ENCODE measurements around the gene GLIS1. TPM values are rescaled to one million over a fixed set of nuclear protein-coding genes. Genes with fewer than 3 reads are reported as not detected.

GLIS1 gene
- total and polyA plus RNA-seq, 4 donors = 0.19 to 1.8 (median 0.65) TPM

- DNase-seq = peak; percentile 18 to 46
- WGBS, 2 donors = 90 to 91% methylated on average over 13 of the region's 13 CpGs
These were observed 155.7 kb downstream of the GLIS1 start for GRCh38 chr1:53583021-53583867.

GRCh38 chr1:53582211-53583020, 156.5 kb downstream of the GLIS1 start:
- Histone ChIP-seq H3K4me3 (ENCODE audit: low read length in 2 of 2) (no peak overlapping the region), H3K9me3 (ENCODE audit: control insufficient read depth, low read length) (no peaks in the 10 kb centered on the region), H3K36me3 (ENCODE audit: control insufficient read depth in 1 of 2, insufficient read depth in 2 of 2, low read length in 1 of 2) (no peaks in the 10 kb centered on the region), H3K4me1 (ENCODE audit: control insufficient read depth in 1 of 2, insufficient read depth in 2 of 2, low read length in 2 of 2) (no peaks in the 10 kb centered on the region), H3K27me3 (ENCODE audit: control insufficient read depth in 1 of 2, insufficient read depth in 2 of 2, low read length in 1 of 2) (no peaks in the 10 kb centered on the region), H3K27ac (ENCODE audit: low read depth in 1 of 2, low read length in 2 of 2) (no peak overlapping the region)
- intact Hi-C loops (cut with DNase I) = no loop called here
- no peak for ATAC-seq (ENCODE audit: low FRiP score)
- WGBS, 2 donors = 92% methylated on average over 8 of the region's 8 CpGs
- DNase-seq = peak; percentile 32 to 37

More at GRCh38 chr1:53583021-53583867, 155.7 kb downstream of the GLIS1 start:
- H3K4me3 ChIP-seq (ENCODE audit: low read length in 2 of 2) = no peak overlapping the region
- intact Hi-C loops (cut with DNase I) = no loop called here
- ATAC-seq (ENCODE audit: low FRiP score) = no peak
- no peaks in the 10 kb centered on the region for H3K4me1 ChIP-seq (ENCODE audit: control insufficient read depth in 1 of 2, insufficient read depth in 2 of 2, low read length in 2 of 2)
- no peak overlapping the region for H3K27ac ChIP-seq (ENCODE audit: low read depth in 1 of 2, low read length in 2 of 2)
- H3K27me3 ChIP-seq (ENCODE audit: control insufficient read depth in 1 of 2, insufficient read depth in 2 of 2, low read length in 1 of 2) = no peaks in the 10 kb centered on the region
- no peaks in the 10 kb centered on the region for H3K9me3 ChIP-seq (ENCODE audit: control insufficient read depth, low read length)
- no peaks in the 10 kb centered on the region for H3K36me3 ChIP-seq (ENCODE audit: control insufficient read depth in 1 of 2, insufficient read depth in 2 of 2, low read length in 1 of 2)

- intact Hi-C loops (cut with DNase I) = no loop called here
- Histone ChIP-seq H3K27ac (ENCODE audit: low read depth in 1 of 2, low read length in 2 of 2) (no peak overlapping the region), H3K36me3 (ENCODE audit: control insufficient read depth in 1 of 2, insufficient read depth in 2 of 2, low read length in 1 of 2) (no peaks in the 10 kb centered on the region), H3K27me3 (ENCODE audit: control insufficient read depth in 1 of 2, insufficient read depth in 2 of 2, low read length in 1 of 2) (no peaks in the 10 kb centered on the region), H3K4me3 (ENCODE audit: low read length in 2 of 2) (no peak overlapping the region), H3K9me3 (ENCODE audit: control insufficient read depth, low read length) (no peaks in the 10 kb centered on the region), H3K4me1 (ENCODE audit: control insufficient read depth in 1 of 2, insufficient read depth in 2 of 2, low read length in 2 of 2) (no peaks in the 10 kb centered on the region)
- no peak for ATAC-seq (ENCODE audit: low FRiP score)
- WGBS, 2 donors = 95 to 96% methylated on average over 4 of the region's 4 CpGs
- DNase-seq = peak; percentile 14 to 30
These were observed 157.5 kb downstream of the GLIS1 start for GRCh38 chr1:53581476-53581875.

GRCh38 chr1:53580739-53581475, 158.1 kb downstream of the GLIS1 start:
- Histone ChIP-seq H3K4me1 (ENCODE audit: control insufficient read depth in 1 of 2, insufficient read depth in 2 of 2, low read length in 2 of 2) (no peaks in the 10 kb centered on the region), H3K27me3 (ENCODE audit: control insufficient read depth in 1 of 2, insufficient read depth in 2 of 2, low read length in 1 of 2) (no peaks in the 10 kb centered on the region), H3K9me3 (ENCODE audit: control insufficient read depth, low read length) (no peaks in the 10 kb centered on the region), H3K27ac (ENCODE audit: low read depth in 1 of 2, low read length in 2 of 2) (no peak overlapping the region), H3K36me3 (ENCODE audit: control insufficient read depth in 1 of 2, insufficient read depth in 2 of 2, low read length in 1 of 2) (no peaks in the 10 kb centered on the region), H3K4me3 (ENCODE audit: low read length in 2 of 2) (no peak overlapping the region)
- ATAC-seq (ENCODE audit: low FRiP score) = no peak
- DNase-seq = peak; percentile 15 to 27
- WGBS, 2 donors = 89 to 92% methylated on average over 9 of the region's 9 CpGs
- intact Hi-C loops (cut with DNase I) = no loop called here

GRCh38 chr1:53580009-53580400, 159.0 kb downstream of the GLIS1 start:
- H3K36me3 ChIP-seq (ENCODE audit: control insufficient read depth in 1 of 2, insufficient read depth in 2 of 2, low read length in 1 of 2) = no peaks in the 10 kb centered on the region
- H3K27me3 ChIP-seq (ENCODE audit: control insufficient read depth in 1 of 2, insufficient read depth in 2 of 2, low read length in 1 of 2) = no peaks in the 10 kb centered on the region
- H3K9me3 ChIP-seq (ENCODE audit: control insufficient read depth, low read length) = no peaks in the 10 kb centered on the region
- 96 to 99% methylated on average over 4 of the region's 4 CpGs for WGBS, 2 donors
- intact Hi-C loops (cut with DNase I) = no loop called here
- no peak for ATAC-seq (ENCODE audit: low FRiP score)
- no peak overlapping the region for H3K27ac ChIP-seq (ENCODE audit: low read depth in 1 of 2, low read length in 2 of 2)
- no peak overlapping the region for H3K4me3 ChIP-seq (ENCODE audit: low read length in 2 of 2)
- no peaks in the 10 kb centered on the region for H3K4me1 ChIP-seq (ENCODE audit: control insufficient read depth in 1 of 2, insufficient read depth in 2 of 2, low read length in 2 of 2)
- DNase-seq = peak in 1 of 2 donors; percentile 59

- intact Hi-C loops (cut with DNase I) = no loop called here
- WGBS, 2 donors = 79 to 81% methylated on average over 16 of the region's 16 CpGs
- Histone ChIP-seq H3K27ac (ENCODE audit: low read depth in 1 of 2, low read length in 2 of 2) (no peak overlapping the region), H3K4me1 (ENCODE audit: control insufficient read depth in 1 of 2, insufficient read depth in 2 of 2, low read length in 2 of 2) (no peaks in the 10 kb centered on the region), H3K9me3 (ENCODE audit: control insufficient read depth, low read length) (no peaks in the 10 kb centered on the region), H3K27me3 (ENCODE audit: control insufficient read depth in 1 of 2, insufficient read depth in 2 of 2, low read length in 1 of 2) (no peaks in the 10 kb centered on the region), H3K4me3 (ENCODE audit: low read length in 2 of 2) (no peak overlapping the region), H3K36me3 (ENCODE audit: control insufficient read depth in 1 of 2, insufficient read depth in 2 of 2, low read length in 1 of 2) (no peaks in the 10 kb centered on the region)
- ATAC-seq (ENCODE audit: low FRiP score) (no peak), DNase-seq (peak; percentile 11 to 17)
These were observed 159.5 kb downstream of the GLIS1 start for GRCh38 chr1:53579221-53580008.

GRCh38 chr1:53578358-53578757, 160.6 kb downstream of the GLIS1 start:
- Histone ChIP-seq H3K4me3 (ENCODE audit: low read length in 2 of 2) (no peak overlapping the region), H3K9me3 (ENCODE audit: control insufficient read depth, low read length) (no peaks in the 10 kb centered on the region), H3K27ac (ENCODE audit: low read depth in 1 of 2, low read length in 2 of 2) (no peak overlapping the region), H3K36me3 (ENCODE audit: control insufficient read depth in 1 of 2, insufficient read depth in 2 of 2, low read length in 1 of 2) (no peaks in the 10 kb centered on the region), H3K27me3 (ENCODE audit: control insufficient read depth in 1 of 2, insufficient read depth in 2 of 2, low read length in 1 of 2) (no peaks in the 10 kb centered on the region), H3K4me1 (ENCODE audit: control insufficient read depth in 1 of 2, insufficient read depth in 2 of 2, low read length in 2 of 2) (no peaks in the 10 kb centered on the region)
- WGBS, 2 donors = 87 to 91% methylated on average over 3 of the region's 3 CpGs
- ATAC-seq (ENCODE audit: low FRiP score) (no peak), DNase-seq (peak in 1 of 2 donors; percentile 20)
- intact Hi-C loops (cut with DNase I) = no loop called here

GRCh38 chr1:53577761-53578100, 161.2 kb downstream of the GLIS1 start:
- Histone ChIP-seq H3K27ac (ENCODE audit: low read depth in 1 of 2, low read length in 2 of 2) (no peak overlapping the region), H3K27me3 (ENCODE audit: control insufficient read depth in 1 of 2, insufficient read depth in 2 of 2, low read length in 1 of 2) (no peaks in the 10 kb centered on the region), H3K9me3 (ENCODE audit: control insufficient read depth, low read length) (no peaks in the 10 kb centered on the region), H3K4me3 (ENCODE audit: low read length in 2 of 2) (no peak overlapping the region), H3K4me1 (ENCODE audit: control insufficient read depth in 1 of 2, insufficient read depth in 2 of 2, low read length in 2 of 2) (no peaks in the 10 kb centered on the region), H3K36me3 (ENCODE audit: control insufficient read depth in 1 of 2, insufficient read depth in 2 of 2, low read length in 1 of 2) (no peaks in the 10 kb centered on the region)
- 93 to 96% methylated on average over 4 of the region's 4 CpGs for WGBS, 2 donors
- ATAC-seq (ENCODE audit: low FRiP score) (no peak), DNase-seq (peak; percentile 17 to 51)
- intact Hi-C loops (cut with DNase I) = no loop called here
